Prostate gland (tissue), 2 donors: ENCODE data around the gene RET.

ENCODE experiments used
- CTCF ChIP-seq, 4 experiments: fragments of 200-600 bp in 2 of 4; fragments of 450-650 bp in 2 of 4; sonication (generic) in 2 of 4; IDR thresholded peaks; 1 replicate in 3 of 4; 2 replicates in 1 of 4; pipeline ENCODE4 v1.5.1; 2016 to 2019; ENCODE audit warnings: antibody characterized with exemption in 4 of 4, mild to moderate bottlenecking in 2 of 4, moderate library complexity in 2 of 4
- POLR2A ChIP-seq: fragments of 450-650 bp; IDR thresholded peaks from one replicate; pipeline ENCODE4 v1.6.1; 2016; ENCODE audit warnings: antibody characterized with exemption, mild to moderate bottlenecking

- TF ChIP-seq CTCF (IDR thresholded peaks at IDR 0.05) (no peak), POLR2A (no peak)
These were observed 15.1 kb upstream of the RET start for GRCh38 chr10:43061760-43062159.
